ENCODE results near the gene ATP6V1D.
"Not testable (repeated sequence)": the region's sequence is repeated elsewhere in the genome, so short reads cannot be mapped to it uniquely, and the experiment has no call there.

ATP6V1D gene

GRCh38 chr14:67359775-67360469, at the start of gene ATP6V1D, which contains the start of gene EIF2S1:
Gene ATP6V1D (minus strand): TSS chr14:67359804. CDS start chr14:67359698, 106 bp downstream.
Gene EIF2S1 (plus strand): TSS chr14:67360328. CDS start chr14:67364768, 4,440 bp downstream.
- Histone ChIP-seq H2AFZ (ENCODE audit: low read length) (peak within 1 kb of the TSS; percentile 97), H3K4me1 (ENCODE audit: insufficient read depth, low read length, poor library complexity, severe bottlenecking) (peaks cover 54% of the 10 kb centered on the region), H3K4me2 (ENCODE audit: low read depth, low read length, poor library complexity, severe bottlenecking) (peak within 1 kb of the TSS; percentile 97), H3F3A (ENCODE audit: low read depth) (no peaks in the 10 kb centered on the region), H3K9me3 (ENCODE audit: insufficient read depth, low read depth, low read length) (no peaks in the 10 kb centered on the region), H3K36me3 (ENCODE audit: insufficient read depth, low read length) (peaks cover 4% of the 10 kb centered on the region; the same call in 1 of the 2 replicates), H3K27me3 (ENCODE audit: insufficient read depth, low read length, poor library complexity, severe bottlenecking) (no peaks in the 10 kb centered on the region), H3K9me2 (replicated peaks; ENCODE audit: low read depth, low read length) (no peaks in the 10 kb centered on the region), H3K9ac (ENCODE audit: low read depth, low read length, poor library complexity, severe bottlenecking) (peak within 1 kb of the TSS; percentile 84), H4K20me1 (ENCODE audit: insufficient read depth, low read length, poor library complexity, severe bottlenecking) (peaks cover 46% of the 10 kb centered on the region), H3K79me2 (ENCODE audit: insufficient read depth, low read length) (peaks cover 72% of the 10 kb centered on the region), H3K4me3 (ENCODE audit: low read length, poor library complexity, severe bottlenecking) (peak within 1 kb of the TSS; percentile 89)
- TF ChIP-seq EZH2phosphoT487 (IDR thresholded peaks at IDR 0.05; ENCODE audit: borderline replicate concordance) (no peak), CTCF (conservative IDR thresholded peaks at IDR 0.05; ENCODE audit: low read length) (peak; percentile 100)

- H3K9ac ChIP-seq (ENCODE audit: low read depth, low read length, poor library complexity, severe bottlenecking); H3K9me3 ChIP-seq (ENCODE audit: insufficient read depth, low read depth, low read length); H3K4me3 ChIP-seq (ENCODE audit: low read length, poor library complexity, severe bottlenecking); H3K9me2 ChIP-seq (replicated peaks; ENCODE audit: low read depth, low read length); H3K79me2 ChIP-seq (ENCODE audit: insufficient read depth, low read length); H3F3A ChIP-seq (ENCODE audit: low read depth); H3K4me1 ChIP-seq (ENCODE audit: insufficient read depth, low read length, poor library complexity, severe bottlenecking); H3K27me3 ChIP-seq (ENCODE audit: insufficient read depth, low read length, poor library complexity, severe bottlenecking); H2AFZ ChIP-seq (ENCODE audit: low read length); H3K4me2 ChIP-seq (ENCODE audit: low read depth, low read length, poor library complexity, severe bottlenecking); H4K20me1 ChIP-seq (ENCODE audit: insufficient read depth, low read length, poor library complexity, severe bottlenecking); H3K36me3 ChIP-seq (ENCODE audit: insufficient read depth, low read length): not testable (repeated sequence)
Observed at GRCh38 chr14:67408122-67408801, 48.7 kb upstream of the ATP6V1D start.

GRCh38 chr14:67405771-67406170, 46.2 kb upstream of the ATP6V1D start:
- Histone ChIP-seq H3K9ac (ENCODE audit: low read depth, low read length, poor library complexity, severe bottlenecking) (no peak overlapping the region), H3K79me2 (ENCODE audit: insufficient read depth, low read length) (no peaks in the 10 kb centered on the region), H4K20me1 (ENCODE audit: insufficient read depth, low read length, poor library complexity, severe bottlenecking) (no peaks in the 10 kb centered on the region), H3K27me3 (ENCODE audit: insufficient read depth, low read length, poor library complexity, severe bottlenecking) (no peaks in the 10 kb centered on the region), H3K9me2 (replicated peaks; ENCODE audit: low read depth, low read length) (no peaks in the 10 kb centered on the region), H2AFZ (ENCODE audit: low read length) (no peak overlapping the region), H3K9me3 (ENCODE audit: insufficient read depth, low read depth, low read length) (no peaks in the 10 kb centered on the region), H3K4me1 (ENCODE audit: insufficient read depth, low read length, poor library complexity, severe bottlenecking) (no peaks in the 10 kb centered on the region), H3K4me3 (ENCODE audit: low read length, poor library complexity, severe bottlenecking) (no peak overlapping the region), H3K4me2 (ENCODE audit: low read depth, low read length, poor library complexity, severe bottlenecking) (no peak overlapping the region), H3K36me3 (ENCODE audit: insufficient read depth, low read length) (no peaks in the 10 kb centered on the region), H3F3A (ENCODE audit: low read depth) (no peaks in the 10 kb centered on the region)
- TF ChIP-seq CTCF (conservative IDR thresholded peaks at IDR 0.05; ENCODE audit: low read length) (no peak), EZH2phosphoT487 (IDR thresholded peaks at IDR 0.05; ENCODE audit: borderline replicate concordance) (no peak)

Measured in Loucy (cell line).